SK-N-SH treated with all-trans-retinoic acid at 6 μM for 48 hours (cell line): ENCODE results near the gene PGF.

Source experiments
- ESRRG ChIP-seq: fragments of 250-450 bp; sonication (Bioruptor Pico); IDR thresholded peaks from 2 replicates; pipeline ENCODE4 v1.6.1; 2021; ENCODE audit warnings: mild to moderate bottlenecking
- GLIS3 ChIP-seq: fragments of 250-450 bp; sonication (Bioruptor Pico); IDR thresholded peaks from 2 replicates; pipeline ENCODE4 v1.5.0; 2020; ENCODE audit warnings: mild to moderate bottlenecking, moderate library complexity
- TCF4 ChIP-seq: fragments of 250-450 bp; sonication (Bioruptor Pico); IDR thresholded peaks from 2 replicates; pipeline ENCODE4 v1.8.0; 2021; ENCODE audit warnings: mild to moderate bottlenecking, moderate library complexity, borderline replicate concordance
- ZFP3 ChIP-seq: fragments of 250-450 bp; sonication (Bioruptor Pico); IDR thresholded peaks from 2 replicates; pipeline ENCODE4 v1.5.0; 2020; ENCODE audit warnings: mild to moderate bottlenecking, moderate library complexity
- ZNF70 ChIP-seq: fragments of 450-650 bp; formaldehyde crosslinking; IDR thresholded peaks from 2 replicates; pipeline ENCODE4 v1.5.0; 2020; ENCODE audit warnings: mild to moderate bottlenecking, moderate library complexity
- TF ChIP-seq, protein P1 (sequence below): fragments of 250-450 bp; sonication (Bioruptor Pico); IDR thresholded peaks from 2 replicates; pipeline ENCODE4 v1.8.0; 2021; ENCODE audit warnings: low read depth, mild to moderate bottlenecking, moderate library complexity, borderline replicate concordance
- TF ChIP-seq, protein P2 (sequence below): fragments of 250-450 bp; sonication (Bioruptor Pico); IDR thresholded peaks from 2 replicates; pipeline ENCODE4 v1.5.0; 2020; ENCODE audit warnings: mild to moderate bottlenecking, moderate library complexity
- TF ChIP-seq, protein P3 (sequence below): fragments of 250-450 bp; sonication (Bioruptor Pico); IDR thresholded peaks from 2 replicates; pipeline ENCODE4 v1.8.0; 2020; ENCODE audit warnings: mild to moderate bottlenecking, moderate library complexity, borderline replicate concordance

DNA sequence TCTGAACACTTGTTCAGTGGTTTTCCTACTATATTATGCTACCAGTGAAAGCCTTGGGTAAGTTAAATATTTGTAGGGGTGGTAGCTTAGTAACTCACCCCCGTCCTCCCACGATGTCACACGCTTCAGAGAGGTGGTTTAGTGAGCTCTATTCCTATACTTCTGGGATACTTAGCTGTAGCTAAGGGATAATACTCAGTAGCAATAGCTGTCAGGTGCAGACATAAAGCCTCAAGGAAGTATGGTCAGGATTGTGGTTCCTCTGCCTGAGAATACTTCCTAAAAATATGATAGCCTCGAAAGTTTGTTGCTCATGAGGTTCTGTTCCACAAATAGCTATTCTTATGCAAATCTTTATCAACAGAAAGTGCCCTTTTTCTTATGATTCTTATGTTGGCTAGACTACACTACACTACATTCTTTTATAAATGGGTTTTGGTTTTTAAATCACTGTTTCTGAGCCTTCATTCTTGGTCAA lies 61.7 kb downstream of the PGF start:
- TF ChIP-seq, protein P1, sequence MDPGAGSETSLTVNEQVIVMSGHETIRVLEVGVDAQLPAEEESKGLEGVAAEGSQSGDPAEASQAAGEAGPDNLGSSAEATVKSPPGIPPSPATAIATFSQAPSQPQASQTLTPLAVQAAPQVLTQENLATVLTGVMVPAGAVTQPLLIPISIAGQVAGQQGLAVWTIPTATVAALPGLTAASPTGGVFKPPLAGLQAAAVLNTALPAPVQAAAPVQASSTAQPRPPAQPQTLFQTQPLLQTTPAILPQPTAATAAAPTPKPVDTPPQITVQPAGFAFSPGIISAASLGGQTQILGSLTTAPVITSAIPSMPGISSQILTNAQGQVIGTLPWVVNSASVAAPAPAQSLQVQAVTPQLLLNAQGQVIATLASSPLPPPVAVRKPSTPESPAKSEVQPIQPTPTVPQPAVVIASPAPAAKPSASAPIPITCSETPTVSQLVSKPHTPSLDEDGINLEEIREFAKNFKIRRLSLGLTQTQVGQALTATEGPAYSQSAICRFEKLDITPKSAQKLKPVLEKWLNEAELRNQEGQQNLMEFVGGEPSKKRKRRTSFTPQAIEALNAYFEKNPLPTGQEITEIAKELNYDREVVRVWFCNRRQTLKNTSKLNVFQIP, result no peak
- TF ChIP-seq ZNF70 (CRISPR knock-in tag) (no peak), GLIS3 (CRISPR knock-in tag) (no peak), ESRRG (CRISPR knock-in tag) (no peak), TCF4 (CRISPR knock-in tag) (no peak), ZFP3 (CRISPR knock-in tag) (no peak)
- TF ChIP-seq, protein P2, sequence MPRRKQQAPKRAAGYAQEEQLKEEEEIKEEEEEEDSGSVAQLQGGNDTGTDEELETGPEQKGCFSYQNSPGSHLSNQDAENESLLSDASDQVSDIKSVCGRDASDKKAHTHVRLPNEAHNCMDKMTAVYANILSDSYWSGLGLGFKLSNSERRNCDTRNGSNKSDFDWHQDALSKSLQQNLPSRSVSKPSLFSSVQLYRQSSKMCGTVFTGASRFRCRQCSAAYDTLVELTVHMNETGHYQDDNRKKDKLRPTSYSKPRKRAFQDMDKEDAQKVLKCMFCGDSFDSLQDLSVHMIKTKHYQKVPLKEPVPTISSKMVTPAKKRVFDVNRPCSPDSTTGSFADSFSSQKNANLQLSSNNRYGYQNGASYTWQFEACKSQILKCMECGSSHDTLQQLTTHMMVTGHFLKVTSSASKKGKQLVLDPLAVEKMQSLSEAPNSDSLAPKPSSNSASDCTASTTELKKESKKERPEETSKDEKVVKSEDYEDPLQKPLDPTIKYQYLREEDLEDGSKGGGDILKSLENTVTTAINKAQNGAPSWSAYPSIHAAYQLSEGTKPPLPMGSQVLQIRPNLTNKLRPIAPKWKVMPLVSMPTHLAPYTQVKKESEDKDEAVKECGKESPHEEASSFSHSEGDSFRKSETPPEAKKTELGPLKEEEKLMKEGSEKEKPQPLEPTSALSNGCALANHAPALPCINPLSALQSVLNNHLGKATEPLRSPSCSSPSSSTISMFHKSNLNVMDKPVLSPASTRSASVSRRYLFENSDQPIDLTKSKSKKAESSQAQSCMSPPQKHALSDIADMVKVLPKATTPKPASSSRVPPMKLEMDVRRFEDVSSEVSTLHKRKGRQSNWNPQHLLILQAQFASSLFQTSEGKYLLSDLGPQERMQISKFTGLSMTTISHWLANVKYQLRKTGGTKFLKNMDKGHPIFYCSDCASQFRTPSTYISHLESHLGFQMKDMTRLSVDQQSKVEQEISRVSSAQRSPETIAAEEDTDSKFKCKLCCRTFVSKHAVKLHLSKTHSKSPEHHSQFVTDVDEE (CRISPR knock-in tag), result no peak
- TF ChIP-seq, protein P3, sequence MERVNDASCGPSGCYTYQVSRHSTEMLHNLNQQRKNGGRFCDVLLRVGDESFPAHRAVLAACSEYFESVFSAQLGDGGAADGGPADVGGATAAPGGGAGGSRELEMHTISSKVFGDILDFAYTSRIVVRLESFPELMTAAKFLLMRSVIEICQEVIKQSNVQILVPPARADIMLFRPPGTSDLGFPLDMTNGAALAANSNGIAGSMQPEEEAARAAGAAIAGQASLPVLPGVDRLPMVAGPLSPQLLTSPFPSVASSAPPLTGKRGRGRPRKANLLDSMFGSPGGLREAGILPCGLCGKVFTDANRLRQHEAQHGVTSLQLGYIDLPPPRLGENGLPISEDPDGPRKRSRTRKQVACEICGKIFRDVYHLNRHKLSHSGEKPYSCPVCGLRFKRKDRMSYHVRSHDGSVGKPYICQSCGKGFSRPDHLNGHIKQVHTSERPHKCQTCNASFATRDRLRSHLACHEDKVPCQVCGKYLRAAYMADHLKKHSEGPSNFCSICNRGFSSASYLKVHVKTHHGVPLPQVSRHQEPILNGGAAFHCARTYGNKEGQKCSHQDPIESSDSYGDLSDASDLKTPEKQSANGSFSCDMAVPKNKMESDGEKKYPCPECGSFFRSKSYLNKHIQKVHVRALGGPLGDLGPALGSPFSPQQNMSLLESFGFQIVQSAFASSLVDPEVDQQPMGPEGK, result no peak
